Choroid plexus epithelial cell (primary cell): Measurements from ENCODE around the gene MME.

Experiments
- DNase-seq: peaks from one replicate; pipeline ENCODE4 v3.0.0-alpha.2; 2010; ENCODE audit warnings: low read depth
- H3K4me3 ChIP-seq: 2 replicates; pipeline ENCODE4 v1.5.1; 2011; ENCODE audit warnings: low read depth, mild to moderate bottlenecking, control low read depth, low read length, moderate library complexity
- TF ChIP-seq, protein P1 (sequence below): conservative IDR thresholded peaks from 2 replicates; pipeline ENCODE4 v1.5.1; 2011; ENCODE audit warnings: low read depth, mild to moderate bottlenecking, control low read depth, inconsistent platforms, low read length, moderate library complexity

The MME gene

DNA sequence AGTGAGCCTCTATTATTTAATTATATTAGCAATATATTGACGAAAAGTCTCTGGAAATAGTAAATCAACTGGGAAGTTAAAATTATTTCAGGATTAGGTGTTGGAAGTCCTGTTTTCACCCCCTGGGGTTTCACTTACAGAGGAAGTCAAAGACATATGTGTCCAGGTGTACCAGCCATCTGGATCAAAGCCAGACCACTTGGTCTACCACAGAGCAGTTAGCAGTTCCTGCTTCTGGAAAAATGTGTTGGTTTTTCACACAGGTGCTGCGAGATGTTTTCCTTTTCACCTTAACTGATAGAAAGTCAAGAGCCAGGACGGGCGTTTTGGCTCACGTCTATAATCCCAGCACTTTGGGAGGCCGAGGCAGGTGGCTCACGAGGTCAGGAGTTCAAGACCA lies 13.1 kb downstream of the MME start:
- H3K4me3 ChIP-seq, result no peak overlapping the region
- TF ChIP-seq, protein P1, sequence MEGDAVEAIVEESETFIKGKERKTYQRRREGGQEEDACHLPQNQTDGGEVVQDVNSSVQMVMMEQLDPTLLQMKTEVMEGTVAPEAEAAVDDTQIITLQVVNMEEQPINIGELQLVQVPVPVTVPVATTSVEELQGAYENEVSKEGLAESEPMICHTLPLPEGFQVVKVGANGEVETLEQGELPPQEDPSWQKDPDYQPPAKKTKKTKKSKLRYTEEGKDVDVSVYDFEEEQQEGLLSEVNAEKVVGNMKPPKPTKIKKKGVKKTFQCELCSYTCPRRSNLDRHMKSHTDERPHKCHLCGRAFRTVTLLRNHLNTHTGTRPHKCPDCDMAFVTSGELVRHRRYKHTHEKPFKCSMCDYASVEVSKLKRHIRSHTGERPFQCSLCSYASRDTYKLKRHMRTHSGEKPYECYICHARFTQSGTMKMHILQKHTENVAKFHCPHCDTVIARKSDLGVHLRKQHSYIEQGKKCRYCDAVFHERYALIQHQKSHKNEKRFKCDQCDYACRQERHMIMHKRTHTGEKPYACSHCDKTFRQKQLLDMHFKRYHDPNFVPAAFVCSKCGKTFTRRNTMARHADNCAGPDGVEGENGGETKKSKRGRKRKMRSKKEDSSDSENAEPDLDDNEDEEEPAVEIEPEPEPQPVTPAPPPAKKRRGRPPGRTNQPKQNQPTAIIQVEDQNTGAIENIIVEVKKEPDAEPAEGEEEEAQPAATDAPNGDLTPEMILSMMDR, result no peak
- no peak for DNase-seq

DNA sequence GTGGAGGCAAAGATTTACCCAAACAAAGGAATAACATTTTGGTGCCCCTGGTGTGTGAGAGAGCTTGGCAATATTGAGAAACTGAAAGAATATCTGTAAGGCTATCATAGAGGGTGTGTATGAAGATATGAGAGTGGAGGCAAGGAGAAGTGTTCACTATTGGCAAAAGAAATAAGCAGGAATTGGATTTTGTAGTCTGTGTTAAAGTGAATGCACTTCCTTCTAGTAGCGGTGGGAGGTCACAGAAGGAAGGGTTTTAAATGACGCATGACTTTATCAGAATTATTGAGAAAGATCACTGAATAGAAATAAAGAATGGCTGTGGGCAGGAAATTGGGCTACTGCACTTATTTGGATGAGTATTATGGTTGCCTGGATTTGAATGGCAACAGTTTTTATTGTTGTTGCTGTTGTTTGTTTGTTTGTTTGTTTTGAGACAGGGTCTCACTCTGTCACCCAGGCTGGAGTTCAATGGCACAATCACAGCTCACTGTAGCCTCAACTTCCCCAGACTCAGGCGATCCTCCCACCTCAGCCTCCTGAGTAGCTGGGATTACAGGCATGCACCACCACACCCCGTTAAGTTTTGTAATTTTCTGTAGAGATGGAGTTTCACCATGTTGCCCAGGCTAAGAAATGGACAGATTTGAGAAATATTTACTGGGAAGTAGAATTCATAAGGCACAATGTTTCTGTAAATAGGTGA lies 16.3 kb downstream of the MME start:
- DNase-seq, result no peak
- TF ChIP-seq, protein P1, result no peak
- H3K4me3 ChIP-seq, result no peak overlapping the region

DNA sequence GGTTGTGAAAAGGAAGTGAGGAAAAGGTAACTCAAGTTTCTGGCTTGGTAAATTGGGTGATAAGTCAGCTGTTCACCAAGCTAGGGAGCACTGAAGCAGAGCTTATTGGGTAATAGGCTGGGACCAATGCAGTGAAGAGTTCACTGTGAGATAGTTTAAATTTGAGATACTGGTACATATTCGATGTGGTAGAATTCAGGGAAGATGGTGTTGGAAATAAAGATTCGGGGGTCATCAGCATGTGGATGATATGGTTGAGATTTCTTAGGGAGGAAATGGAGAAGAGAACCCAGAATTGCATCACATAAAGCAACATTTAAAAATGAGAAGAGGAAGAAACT lies 16.9 kb downstream of the MME start:
- TF ChIP-seq, protein P1, result no peak
- no peak for DNase-seq
- no peak overlapping the region for H3K4me3 ChIP-seq

DNA sequence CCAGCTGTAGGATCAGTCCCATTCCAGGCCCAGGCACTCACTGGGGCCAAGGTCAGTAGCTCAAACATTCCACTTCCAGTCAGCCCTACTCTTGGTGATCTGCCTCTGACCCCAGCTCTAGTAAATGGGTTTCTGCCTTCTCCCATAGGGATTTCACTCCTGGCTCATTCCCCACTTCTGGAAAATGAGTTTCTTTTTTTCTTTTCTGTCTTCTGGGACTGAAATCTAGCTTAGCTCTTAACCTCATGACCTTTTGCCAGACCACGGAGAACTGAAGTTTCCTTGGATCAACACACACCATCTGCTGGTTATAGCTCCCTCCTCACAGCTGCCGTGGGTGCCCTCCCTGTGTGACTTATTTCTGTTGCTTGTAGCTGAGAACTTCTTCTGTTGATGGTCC lies 21.3 kb downstream of the MME start:
- no peak overlapping the region for H3K4me3 ChIP-seq
- peak; percentile 55 for DNase-seq
- TF ChIP-seq, protein P1, result peak; percentile 15

- DNase-seq, result no peak
- TF ChIP-seq, protein P1, result no peak
- H3K4me3 ChIP-seq, result no peak overlapping the region
These were observed 22.2 kb downstream of the MME start for GRCh38 chr3:155102329-155102728.

DNA sequence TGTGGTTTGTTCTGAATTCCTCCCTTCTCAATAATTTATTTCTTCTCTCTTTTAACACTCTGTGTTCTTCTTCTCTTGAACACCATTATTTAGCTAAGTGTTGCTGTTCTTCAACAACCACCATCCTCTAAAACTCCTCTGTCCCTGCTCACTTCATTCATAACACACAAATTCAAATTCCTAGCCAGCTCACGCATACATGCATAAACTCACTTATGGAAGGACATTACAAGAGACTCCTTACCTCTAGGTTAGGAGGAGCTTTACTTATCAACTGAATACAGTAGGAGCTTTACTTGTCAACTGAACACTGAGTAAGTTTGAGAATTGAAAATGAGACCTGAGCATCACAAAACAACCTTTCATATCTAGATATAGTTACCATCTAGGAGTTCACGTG lies 23.6 kb downstream of the MME start:
- no peak overlapping the region for H3K4me3 ChIP-seq
- DNase-seq, result no peak
- TF ChIP-seq, protein P1, result no peak

- TF ChIP-seq, protein P1, result no peak
- no peak for DNase-seq
- H3K4me3 ChIP-seq, result no peak overlapping the region
These were observed 26.0 kb downstream of the MME start for GRCh38 chr3:155106119-155106518.
